HG02884 (cell line): ENCODE data around the gene OR1L4.

Source experiments
- ATAC-seq: cut with Tn5 transposase; IDR thresholded peaks from one replicate; pipeline ENCODE4 v1.9.1; 2021; ENCODE audit warnings: mild to moderate bottlenecking, moderate library complexity; ENCODE audit not compliant: unreplicated experiment

Gene OR1L4, protein sequence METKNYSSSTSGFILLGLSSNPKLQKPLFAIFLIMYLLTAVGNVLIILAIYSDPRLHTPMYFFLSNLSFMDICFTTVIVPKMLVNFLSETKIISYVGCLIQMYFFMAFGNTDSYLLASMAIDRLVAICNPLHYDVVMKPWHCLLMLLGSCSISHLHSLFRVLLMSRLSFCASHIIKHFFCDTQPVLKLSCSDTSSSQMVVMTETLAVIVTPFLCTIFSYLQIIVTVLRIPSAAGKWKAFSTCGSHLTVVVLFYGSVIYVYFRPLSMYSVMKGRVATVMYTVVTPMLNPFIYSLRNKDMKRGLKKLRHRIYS

GRCh38 chr9:122723690-122724089 lies at the start of gene OR1L4:
TSS of gene OR1L4 (plus strand) at chr9:122723990. CDS start at chr9:122723990, 0 bp downstream.
- ATAC-seq = no peak

DNA sequence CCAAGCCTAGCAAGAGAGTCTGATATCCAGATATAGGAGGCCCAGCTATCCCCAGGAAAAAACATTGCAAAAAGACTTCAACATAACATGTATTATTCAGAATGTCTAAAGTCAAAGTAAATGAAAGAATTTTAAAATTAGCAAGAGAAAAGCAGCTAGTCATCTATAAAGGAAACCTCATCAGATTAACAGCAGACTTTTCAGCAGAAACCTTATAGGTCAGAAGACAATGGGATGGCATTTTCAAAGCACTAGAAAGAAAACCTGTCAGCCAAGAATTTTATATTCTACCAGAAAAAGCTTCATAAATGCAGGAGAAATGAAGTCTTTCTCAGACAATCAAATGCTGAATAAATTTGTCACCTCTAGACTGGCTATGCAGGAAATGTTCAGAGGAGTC lies 38.9 kb upstream of the OR1L4 start:
- no peak for ATAC-seq

GRCh38 chr9:122695696-122696095 lies 28.1 kb upstream of the OR1L4 start:
- ATAC-seq = no peak

GRCh38 chr9:122718038-122718437 lies 5.8 kb upstream of the OR1L4 start:
- no peak for ATAC-seq

- no peak for ATAC-seq
Measured at GRCh38 chr9:122719218-122719617, 4.6 kb upstream of the OR1L4 start.

DNA sequence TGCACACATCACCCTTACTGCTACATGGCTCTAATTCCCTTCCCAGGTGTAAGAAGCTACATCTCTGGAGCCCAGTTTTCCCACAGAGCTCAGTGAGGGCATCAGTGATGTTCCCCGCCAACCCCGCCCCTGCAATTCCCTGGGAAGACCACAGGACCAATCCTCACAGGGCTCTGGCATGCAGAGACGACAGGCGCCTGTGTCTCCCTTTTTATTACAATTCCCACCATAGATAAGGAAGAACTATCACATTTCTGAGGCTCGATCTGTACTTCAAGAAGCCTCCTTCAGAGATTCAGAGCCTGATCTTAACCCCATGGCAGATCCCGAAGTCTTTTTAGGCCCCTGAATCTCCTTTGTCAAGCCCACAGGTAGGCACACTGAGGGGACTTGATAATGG lies 18.2 kb downstream of the OR1L4 start, which contains the start of gene OR1L6:
OR1L6 (plus strand) TSS at position 301 of the 400 bp plus-strand sequence. CDS start 7,545 bp downstream, outside the sequence.
- ATAC-seq = no peak

DNA sequence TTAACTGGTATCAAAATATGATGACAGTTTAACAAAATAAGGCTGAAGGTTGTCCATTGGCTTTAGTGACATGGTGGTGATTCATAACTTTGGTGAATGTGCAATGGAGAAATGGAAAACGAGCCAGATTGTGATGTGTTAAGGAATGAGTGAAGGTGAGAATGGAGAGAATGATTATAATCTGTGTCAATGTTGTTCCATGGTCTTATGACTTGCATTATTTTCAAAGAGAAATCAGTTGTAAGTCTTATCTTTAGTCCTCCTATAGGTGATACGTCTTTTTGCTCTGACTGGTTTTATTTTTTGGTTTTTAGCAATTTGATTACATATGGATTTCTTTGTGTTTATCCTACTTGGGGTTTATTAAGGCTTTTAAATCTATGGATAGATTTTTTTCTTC lies 31.0 kb downstream of the OR1L4 start:
- no peak for ATAC-seq

- ATAC-seq = no peak
Measured at GRCh38 chr9:122767817-122768216, 44.0 kb downstream of the OR1L4 start.
